Anterior cingulate cortex (tissue), 58 donors: ENCODE results near the gene DPP4.

ENCODE experiments used
- DNase-seq, 58 donors: peaks; one replicate each; lab custom pipeline; 2025; lab: John Stamatoyannopoulos, UW

Gene DPP4

DNA sequence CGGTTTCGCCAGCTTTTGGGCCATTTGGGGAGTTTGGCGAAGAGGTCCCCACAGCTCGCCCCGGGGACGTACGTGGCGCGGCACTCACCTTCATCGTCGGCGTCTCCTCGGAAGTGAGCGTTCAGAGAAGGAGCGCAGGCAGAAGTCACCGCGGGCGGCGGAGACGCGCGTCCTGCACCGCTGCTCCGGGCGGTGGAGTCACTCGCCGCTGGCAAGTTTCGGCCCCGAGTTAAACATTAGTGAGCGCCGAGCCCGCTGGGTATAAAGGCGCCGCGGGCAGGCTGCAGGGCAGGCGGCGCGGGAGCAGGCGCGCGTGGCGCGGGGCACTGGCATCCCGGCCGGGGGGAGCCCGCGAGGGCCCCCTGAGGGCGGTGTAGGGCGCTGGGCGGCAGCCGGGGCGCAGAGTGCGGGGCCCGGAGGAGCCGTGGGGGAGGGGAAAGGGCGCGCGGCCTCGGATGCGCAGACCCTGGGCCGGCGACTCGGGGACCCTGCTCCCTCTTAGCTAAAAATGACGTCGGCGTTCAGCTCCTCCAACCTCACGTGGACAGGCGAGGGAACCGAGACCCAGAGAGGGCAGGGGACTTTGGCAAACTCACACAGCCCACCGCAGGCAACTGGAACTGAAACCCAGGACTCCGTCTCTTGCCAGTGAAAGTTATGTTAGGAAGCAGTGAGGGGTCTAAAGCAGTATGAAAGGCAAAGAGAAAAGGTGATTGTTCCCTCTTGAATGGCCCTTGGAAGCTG is at the start of gene DPP4:
TSS of gene DPP4 (minus strand) at position 328 of the 744 bp plus-strand sequence. CDS start at position 94, 234 bp downstream.
- DNase-seq, result peak in 3 of 58 donors; percentile 2 to 5 (median 4)

DNA sequence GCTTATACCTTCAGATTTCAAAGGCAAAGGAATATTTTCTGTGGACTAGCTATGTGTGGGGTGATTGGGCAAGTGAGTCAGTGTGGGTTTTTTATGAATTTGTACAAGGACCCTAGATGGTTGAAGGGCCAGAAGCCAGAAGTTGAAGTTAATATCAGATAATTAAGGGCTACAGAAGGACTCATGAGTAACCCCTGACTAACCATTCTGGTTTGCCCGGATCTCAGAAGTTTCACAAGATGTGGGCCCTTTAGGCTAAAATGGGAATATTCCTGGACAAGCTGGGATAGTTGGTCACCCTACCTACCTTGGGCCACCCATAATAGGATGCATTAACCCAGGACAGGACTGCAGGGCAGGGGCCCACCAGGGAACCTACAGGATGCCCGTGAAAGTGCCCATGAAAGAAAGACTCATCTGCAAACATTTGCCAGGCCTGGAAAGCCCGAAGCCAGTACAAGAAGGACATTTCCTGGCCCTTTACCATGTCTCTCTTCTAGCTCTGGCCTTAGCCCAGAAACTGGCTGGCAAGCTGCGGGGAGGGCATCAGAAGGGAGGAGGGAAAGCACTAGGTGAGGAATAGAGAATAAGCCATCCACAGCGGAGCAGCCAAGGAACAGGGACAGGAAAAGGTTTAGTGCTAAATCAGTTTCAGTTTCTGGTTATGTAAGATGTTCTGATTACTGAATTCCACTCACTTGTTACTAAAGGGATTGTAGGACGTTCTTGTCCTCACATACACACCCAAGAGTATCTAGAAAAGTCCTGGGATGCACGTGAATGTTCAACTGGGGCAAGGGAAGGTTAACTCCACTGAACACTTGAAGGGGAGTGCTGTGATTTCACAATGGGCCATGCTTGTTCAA is 44.4 kb upstream of the DPP4 start:
- peak in 29 of 58 donors; percentile 2 to 53 (median 14) for DNase-seq

DNA sequence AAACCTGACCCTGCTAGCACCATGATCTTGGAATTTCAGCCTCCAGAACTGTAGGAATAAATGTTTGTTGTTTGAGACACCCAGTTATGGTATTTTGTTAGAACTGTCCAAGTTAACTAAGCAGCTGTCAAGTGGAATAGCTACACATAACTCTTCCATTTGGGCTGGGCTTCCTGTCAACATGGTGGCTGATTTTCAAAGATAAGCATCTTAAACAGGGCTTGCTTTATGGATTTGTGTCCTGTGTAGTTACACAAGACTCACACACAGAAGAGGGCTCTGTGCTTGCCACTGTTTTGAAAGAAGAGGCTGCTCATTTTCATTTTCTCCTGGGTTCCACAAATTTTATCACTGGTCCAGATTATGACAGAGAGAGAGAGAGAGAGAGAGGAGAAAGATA is 42.3 kb upstream of the DPP4 start:
- DNase-seq, result no peak

DNA sequence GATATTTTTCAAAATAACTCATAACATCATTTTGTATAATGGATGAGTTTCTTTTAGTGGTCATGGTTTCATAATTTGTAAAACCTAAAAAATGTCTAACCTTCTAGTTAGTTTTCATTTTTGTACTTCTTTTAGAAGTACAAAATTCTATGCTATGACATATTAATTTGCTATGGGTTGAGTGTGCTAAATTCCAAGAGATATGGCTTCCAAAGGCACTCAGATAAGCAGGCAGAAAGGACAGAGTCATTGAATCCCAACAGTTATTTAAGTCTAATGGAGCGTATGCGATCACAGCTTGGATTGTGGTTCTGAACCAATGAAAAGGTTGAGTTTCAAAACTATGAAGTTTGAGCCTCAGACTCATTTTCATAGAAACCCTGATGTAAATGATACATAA is 41.1 kb upstream of the DPP4 start:
- DNase-seq, result no peak

DNA sequence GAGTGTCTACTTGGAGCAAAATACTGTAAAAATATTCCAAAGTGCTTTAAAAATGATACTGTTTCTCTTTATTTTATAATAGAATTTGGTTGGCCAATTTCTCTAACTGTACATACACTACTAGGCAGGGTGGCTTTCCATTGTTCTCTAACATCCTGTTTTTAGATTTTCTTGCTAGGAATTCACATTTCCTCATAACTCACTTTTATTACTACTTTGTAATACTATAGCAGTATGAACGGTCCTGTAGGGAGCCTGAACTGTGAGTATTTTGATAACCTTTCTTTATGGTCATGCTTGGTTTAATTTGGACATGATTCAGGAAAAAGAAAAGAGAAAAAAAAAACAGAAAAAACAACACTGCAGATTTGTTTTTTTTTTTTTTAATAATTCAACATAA is 40.3 kb upstream of the DPP4 start:
- DNase-seq, result no peak

DNA sequence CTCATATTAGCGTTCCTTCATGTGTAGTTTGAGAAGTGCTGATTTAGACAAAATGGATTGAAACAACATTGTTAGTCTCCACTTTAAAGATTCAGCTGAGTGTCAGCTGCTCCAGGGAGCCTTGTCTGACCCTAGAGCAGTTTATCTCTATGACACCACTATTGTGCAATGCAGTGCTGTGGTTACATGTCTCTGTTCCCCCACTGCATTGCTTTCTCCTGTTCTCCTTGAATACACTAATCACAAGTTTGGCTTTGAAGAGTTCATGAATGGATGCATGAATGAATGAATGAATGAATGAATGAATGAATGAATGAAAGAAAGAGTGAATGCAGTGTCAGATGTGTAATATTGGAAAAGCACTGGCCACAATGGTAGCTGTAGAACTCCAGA is 39.8 kb upstream of the DPP4 start:
- DNase-seq, result no peak

DNA sequence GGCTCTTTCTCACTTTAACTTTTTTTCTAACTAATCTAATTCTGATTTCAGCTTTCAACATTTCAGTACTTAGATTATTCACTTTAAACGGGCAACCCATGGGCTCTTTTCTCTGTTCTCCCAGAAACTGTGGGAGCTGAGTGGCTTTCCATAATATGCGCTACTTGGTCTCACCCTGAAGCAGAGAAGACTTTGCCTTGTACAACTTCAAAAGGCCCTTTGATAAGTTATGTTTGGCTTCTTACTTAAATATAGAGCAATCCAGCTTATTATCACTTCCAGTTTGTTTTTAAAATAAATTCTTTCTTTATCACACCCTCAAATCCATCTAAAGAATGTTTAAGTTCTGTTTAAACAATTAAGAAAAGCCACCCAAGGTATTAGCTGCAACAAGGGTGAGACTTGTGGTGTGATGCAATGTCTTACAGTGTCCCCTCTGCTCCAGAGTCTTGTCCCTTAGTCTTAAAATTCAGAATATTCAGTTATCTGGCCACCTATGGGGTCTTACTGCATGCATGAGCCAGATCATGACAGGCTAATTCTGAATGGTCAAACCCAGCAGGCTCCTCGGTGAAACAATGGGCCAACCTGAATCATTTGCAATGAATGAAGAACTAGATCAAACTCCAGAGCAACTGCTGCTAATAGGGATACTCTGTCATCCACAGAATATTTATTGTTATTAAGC is 39.2 kb upstream of the DPP4 start:
- DNase-seq, result no peak

DNA sequence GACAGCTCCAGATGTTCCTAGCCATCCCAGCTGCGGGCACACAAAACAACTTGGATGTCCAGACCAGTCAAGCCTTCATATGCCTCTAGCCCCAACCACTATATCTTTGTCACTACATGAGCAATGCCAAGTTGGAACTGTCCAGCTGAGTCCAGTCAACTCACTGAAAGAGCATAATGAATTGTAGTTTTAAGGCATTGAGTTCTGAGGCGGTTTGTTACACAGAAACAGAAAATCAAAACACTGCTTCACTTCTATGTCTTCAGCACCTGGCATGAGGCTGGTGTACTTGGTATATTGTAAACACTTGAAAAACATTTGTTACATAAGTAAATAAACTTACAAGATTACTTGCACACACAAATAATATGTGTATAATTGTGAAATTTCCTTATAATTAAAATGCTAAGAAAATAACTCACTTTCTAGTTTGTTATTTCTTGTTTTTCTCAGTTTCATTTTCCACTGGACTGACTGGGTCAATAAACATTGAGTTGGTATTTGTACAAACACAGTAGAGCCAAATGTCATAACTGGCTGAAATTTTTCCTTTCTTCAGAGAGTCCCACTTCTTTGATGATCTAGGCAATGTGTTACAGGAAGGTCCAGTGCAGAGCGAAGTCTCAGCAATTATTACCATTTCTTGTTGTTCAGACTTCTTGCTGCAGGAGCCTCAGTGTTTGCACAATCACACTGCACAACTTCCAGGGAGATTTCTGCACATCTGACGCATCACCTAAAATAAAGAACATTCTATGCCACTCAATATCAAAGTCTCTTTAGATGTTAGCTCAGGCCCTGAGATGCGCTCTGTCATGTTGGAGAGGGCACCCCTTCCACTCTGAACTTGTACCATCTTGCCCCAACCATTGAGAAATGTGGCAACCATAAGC is 38.2 kb upstream of the DPP4 start:
- DNase-seq, result no peak

DNA sequence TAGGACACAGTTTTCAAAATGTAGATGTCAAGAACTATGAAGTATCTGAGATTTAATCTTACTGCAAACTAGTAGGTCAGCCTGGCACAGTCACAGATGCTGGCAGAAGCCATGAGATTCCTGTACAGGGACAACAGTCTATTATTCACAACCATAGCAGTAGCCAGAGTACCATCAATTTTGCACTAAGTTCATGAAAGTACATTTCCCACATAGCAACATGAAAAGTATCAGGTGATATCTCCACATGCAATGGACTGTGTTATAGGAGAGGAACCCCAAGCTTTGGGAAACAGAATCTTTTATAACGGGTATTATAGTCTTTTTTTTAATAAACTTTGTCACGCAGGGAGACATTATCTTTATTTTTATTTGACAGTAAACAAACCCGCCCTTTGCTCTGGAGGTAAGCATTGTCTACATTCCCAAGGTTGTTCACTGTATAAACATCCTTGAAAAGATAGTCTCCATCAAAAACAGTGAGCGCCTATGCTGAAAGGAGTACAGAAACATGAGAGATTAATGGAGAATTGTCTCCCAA is 33.4 kb upstream of the DPP4 start:
- DNase-seq, result no peak

DNA sequence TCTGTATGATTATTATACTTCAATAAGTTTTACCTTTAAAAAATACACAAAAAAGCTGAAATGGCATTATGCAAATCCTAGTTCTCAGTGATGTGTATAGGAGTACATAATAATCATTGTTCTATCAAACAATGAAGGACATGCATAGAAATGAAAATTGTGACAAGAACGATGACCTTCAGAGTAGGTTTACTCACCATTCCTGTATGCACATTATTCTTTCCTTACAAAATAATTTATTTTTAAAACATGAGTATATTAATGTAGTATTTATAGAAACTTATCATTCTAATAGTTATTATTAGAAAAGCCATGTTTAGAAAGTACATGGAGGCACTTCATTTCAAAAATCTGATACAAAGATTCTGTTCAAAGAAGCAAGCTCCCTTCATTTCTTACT is 32.7 kb upstream of the DPP4 start:
- no peak for DNase-seq

DNA sequence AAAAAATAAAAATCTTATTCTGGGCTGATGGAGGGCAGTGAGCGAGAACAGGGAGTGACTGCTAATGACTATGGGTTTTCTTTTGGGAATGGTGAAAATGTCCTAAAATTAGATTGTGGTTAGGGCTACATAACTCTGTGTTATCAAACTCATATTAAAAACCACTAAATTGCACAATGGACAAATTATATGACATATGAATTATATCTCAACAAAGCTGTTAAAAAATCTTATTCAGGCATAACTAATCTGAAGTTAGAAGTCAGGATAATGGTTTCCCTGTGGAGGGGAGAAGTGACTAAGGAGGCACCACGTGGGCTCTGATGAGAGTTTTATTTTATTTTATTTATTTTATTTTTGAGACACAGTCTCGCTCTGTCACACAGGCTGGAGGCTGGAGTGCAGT is 32.1 kb upstream of the DPP4 start:
- no peak for DNase-seq

DNA sequence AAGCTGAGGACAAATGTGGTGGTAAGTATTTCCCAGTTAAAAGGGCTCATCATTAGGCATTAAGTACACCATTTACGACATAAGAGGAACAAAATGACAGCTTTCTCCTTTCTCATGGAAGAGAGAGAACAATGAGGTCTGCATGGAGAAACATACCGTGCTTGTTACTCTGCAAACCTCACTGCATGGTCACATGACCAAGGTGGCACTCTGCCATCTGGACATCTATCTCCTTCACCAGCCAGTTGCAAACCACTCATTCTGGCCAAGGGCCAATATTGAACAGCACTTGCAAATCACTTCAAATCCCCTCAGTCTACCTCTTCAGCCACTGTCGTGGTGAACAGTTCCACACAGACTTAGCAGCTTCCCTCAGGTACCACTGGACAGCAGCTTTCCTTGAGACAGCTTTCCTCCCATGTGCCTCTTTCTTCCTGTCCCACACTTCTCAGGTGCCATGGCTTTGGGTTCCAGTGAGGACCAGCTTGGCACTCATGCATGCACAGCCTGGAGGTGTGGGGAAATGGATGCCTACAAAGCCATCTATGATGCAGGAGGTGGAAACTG is 29.5 kb upstream of the DPP4 start:
- peak in 1 of 58 donors; percentile 14 for DNase-seq

DNA sequence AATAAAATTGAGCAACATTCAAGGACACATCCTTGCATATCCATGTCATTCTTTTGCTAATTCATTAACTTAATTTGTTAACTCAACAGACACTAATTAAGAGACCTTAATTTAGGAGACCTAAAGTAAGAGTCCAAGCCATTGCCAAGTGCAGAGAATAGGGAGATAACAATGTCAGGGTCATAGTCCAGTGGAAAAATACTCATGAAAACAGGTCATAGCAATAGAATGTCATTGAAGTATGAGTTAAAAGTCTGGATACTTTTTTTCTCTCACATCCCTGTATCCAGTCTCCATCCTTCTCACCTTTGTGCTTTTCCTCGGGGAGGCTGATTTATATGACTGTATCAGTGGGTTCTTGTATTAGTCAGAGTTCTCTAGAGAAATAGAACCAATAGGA is 26.6 kb upstream of the DPP4 start:
- no peak for DNase-seq

DNA sequence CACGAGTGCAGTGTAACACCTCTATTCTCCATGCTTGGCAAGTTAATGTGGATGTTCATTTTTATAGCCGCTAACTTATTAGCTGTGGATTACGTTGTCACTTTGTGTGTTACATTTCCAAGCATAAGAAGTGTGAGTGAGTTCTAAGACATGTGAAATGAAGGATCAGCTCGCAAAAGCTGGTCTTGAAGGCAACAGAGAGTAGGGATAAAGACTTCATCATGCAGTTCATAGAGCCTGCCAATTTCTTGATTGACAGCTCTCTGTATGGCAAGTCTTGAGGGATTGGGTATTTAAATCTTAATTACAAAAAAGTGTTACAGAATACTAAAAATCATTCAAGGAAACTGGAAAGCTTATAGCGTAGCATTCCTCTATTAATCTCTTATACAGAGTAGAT is 25.8 kb upstream of the DPP4 start:
- DNase-seq, result no peak

DNA sequence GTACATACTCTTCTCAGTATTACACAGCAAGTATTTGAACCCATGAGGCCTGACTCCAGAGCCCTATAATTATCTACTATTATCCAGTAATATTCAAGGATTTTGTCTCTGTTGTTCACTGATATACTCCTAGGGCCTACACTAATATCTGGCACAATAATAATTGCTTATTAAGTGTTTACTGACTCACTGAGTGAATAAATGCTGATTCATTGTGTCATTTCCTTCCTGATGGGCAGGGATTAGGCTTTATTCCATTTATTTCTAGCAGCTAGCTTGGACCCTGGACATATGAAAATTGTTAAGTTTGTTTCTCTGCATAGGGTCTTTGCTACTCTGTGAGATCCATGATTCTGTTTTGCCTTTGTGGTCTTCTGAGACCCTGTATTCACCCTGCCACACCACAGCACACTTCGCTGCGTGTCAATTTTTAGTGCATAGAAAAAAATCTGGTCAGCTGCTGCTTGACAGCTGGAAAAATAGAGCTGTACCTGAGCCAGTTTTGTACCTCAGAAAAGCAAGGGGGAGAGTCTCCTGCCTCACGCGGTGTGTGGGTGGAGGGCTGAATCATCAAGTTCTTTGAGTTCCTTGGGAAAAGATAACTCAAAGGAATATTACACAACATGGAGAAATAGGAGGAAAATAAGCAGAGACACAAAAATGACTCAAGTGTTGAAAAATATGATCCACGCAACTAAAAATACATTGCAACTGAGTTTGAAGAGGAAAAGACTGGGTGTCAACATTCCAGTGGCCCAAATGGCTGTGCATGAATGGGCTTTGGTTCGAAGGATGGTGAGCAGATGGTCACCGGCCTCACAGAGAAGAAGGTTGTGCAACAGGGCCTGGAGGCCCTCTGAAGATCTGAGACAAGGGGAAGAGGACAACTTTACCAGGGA is 18.9 kb upstream of the DPP4 start:
- peak in 5 of 58 donors; percentile 7 to 51 (median 27) for DNase-seq

DNA sequence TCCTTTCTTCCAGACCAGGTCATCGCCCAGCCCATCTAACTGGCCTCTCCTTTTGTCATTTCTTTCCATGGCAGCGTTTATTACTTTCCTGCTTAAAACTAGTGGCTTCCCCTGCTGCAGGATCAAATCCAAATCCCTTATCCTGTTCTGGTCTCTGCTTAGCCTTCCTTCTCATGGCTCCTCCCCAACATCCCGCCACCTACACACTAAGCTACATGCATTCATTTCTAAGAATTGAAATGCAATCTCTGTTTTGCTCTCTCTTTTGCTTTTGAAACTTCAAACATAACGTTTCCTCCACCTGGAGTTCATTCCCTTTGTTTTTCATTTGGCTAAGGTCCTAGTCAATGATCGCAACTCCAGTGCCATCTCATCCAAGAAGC is 18.0 kb upstream of the DPP4 start:
- DNase-seq, result peak in 1 of 58 donors; percentile 46

DNA sequence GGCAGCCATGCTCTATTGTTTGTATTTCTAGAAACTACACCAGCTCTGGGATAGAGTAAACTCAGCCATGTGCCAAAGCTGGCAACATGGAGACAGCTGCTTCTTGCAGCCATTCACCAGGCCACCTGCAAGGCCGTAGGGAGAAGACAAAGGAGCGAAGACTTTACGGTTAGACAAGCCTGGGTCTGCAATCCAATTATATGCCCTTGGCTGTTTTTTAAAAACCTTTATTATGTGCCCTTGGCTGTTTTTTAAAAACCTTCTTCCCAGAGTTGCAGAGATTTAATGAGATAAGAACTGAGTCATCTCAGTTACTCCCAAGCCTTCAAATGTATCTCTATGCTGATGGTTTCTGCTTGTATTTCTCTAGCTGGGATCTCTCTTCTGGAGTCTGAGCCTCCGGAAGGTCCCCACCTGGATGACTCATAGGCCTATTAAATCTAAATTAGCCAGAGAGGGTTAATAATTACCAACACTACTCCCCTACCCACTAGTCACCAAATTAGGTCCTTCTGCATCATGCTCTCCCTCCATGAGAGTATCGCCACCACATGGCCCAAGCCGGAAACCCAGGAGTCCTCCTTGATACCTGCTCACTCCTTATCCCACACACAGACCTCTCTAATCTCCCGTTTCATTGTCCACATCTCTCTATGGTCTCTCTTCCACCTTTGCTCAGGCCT is 17.5 kb upstream of the DPP4 start:
- DNase-seq, result no peak

DNA sequence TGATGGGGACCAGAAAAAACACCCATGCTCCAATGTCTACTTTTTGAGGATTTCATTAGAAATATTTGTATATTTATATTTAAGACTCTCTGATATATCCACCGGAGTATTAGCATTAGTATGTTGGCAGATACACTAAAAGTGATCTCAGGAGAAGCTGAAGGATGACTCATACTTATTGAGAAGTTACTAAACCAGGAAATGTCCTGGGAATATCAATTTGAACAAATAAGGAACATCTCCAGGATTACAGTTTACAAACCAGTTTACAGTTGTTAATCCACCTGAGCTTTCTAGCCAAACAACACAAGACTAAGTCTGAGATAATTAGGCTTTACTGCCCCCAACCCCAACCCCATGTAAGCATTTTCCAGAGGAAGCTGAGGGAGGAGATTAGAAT is 16.1 kb upstream of the DPP4 start:
- no peak for DNase-seq
